Progenitor cell of endocrine pancreas (in vitro differentiated cells): Measurements from ENCODE around the gene ZNF521. TPM values are rescaled to one million over a fixed set of nuclear protein-coding genes. Genes with fewer than 3 reads are reported as not detected.

Experiments used
- DNase-seq: peaks from one replicate; pipeline ENCODE4 v3.0.0; 2021; ENCODE audit warnings: low spot score; ENCODE audit not compliant: unreplicated experiment
- H3K27ac Mint-ChIP-seq: 2 replicates; pipeline ENCODE4 v1.8.0; 2021; ENCODE audit warnings: mild to moderate bottlenecking, moderate library complexity, mixed read lengths
- H3K27me3 Mint-ChIP-seq: 2 replicates; pipeline ENCODE4 v1.8.0; 2021; ENCODE audit warnings: mixed read lengths
- H3K36me3 Mint-ChIP-seq: 2 replicates; pipeline ENCODE4 v1.8.0; 2022; ENCODE audit warnings: mixed read lengths; ENCODE audit not compliant: insufficient read depth
- H3K4me1 Mint-ChIP-seq: 2 replicates; pipeline ENCODE4 v1.8.0; 2021; ENCODE audit warnings: low read depth, mixed read lengths
- H3K4me3 Mint-ChIP-seq: 2 replicates; pipeline ENCODE4 v1.8.0; 2021; ENCODE audit warnings: low read depth, mild to moderate bottlenecking, moderate library complexity, mixed read lengths
- H3K9me3 Mint-ChIP-seq: 2 replicates; pipeline ENCODE4 v1.8.0; 2021; ENCODE audit warnings: low read depth, mixed read lengths
- CTCF ChIP-seq: fragments of 200-600 bp; sonication (generic); IDR thresholded peaks from one replicate; pipeline ENCODE4 v1.5.0; 2021; ENCODE audit warnings: antibody characterized with exemption, mild to moderate bottlenecking; ENCODE audit not compliant: unreplicated experiment
- total RNA-seq: library from RNA; stranded (reverse); gene quantifications from 2 replicates; pipeline ENCODE4 v1.2.1, GENCODE V29; 2021

ZNF521 gene
- total RNA-seq, 1 donor from 2014 or later: 39.1 TPM

- Mint-ChIP-seq H3K4me1 (no peaks in the 10 kb centered on the region), H3K27me3 (no peaks in the 10 kb centered on the region), H3K9me3 (no peaks in the 10 kb centered on the region), H3K4me3 (no peak overlapping the region), H3K27ac (no peak overlapping the region), H3K36me3 (no peaks in the 10 kb centered on the region)
- TF ChIP-seq CTCF: no peak
- no peak for DNase-seq
These were observed 164.3 kb downstream of the ZNF521 start for GRCh38 chr18:25187521-25188192.

GRCh38 chr18:25186871-25187270 is 165.1 kb downstream of the ZNF521 start:
- H3K4me3 Mint-ChIP-seq: no peak overlapping the region
- no peaks in the 10 kb centered on the region for H3K27me3 Mint-ChIP-seq
- TF ChIP-seq CTCF: no peak
- no peaks in the 10 kb centered on the region for H3K4me1 Mint-ChIP-seq
- H3K9me3 Mint-ChIP-seq: no peaks in the 10 kb centered on the region
- no peak overlapping the region for H3K27ac Mint-ChIP-seq
- no peaks in the 10 kb centered on the region for H3K36me3 Mint-ChIP-seq
- no peak for DNase-seq

GRCh38 chr18:25181993-25182392 is 170.0 kb downstream of the ZNF521 start:
- H3K27me3 Mint-ChIP-seq: no peaks in the 10 kb centered on the region
- H3K4me3 Mint-ChIP-seq: no peak overlapping the region
- no peak overlapping the region for H3K27ac Mint-ChIP-seq
- no peak for TF ChIP-seq CTCF
- peaks cover 3% of the 10 kb centered on the region for H3K4me1 Mint-ChIP-seq
- H3K36me3 Mint-ChIP-seq: no peaks in the 10 kb centered on the region
- no peak for DNase-seq
- H3K9me3 Mint-ChIP-seq: no peaks in the 10 kb centered on the region

- H3K9me3 Mint-ChIP-seq: no peaks in the 10 kb centered on the region
- no peak overlapping the region for H3K27ac Mint-ChIP-seq
- no peak overlapping the region for H3K4me3 Mint-ChIP-seq
- no peaks in the 10 kb centered on the region for H3K36me3 Mint-ChIP-seq
- H3K4me1 Mint-ChIP-seq: peaks cover 3% of the 10 kb centered on the region
- no peak for TF ChIP-seq CTCF
- H3K27me3 Mint-ChIP-seq: no peaks in the 10 kb centered on the region
- no peak for DNase-seq
These were observed 170.4 kb downstream of the ZNF521 start for GRCh38 chr18:25181581-25181980.

- Mint-ChIP-seq H3K4me3 (no peak overlapping the region), H3K4me1 (peaks cover 3% of the 10 kb centered on the region), H3K36me3 (no peaks in the 10 kb centered on the region), H3K27ac (no peak overlapping the region), H3K9me3 (no peaks in the 10 kb centered on the region), H3K27me3 (no peaks in the 10 kb centered on the region)
- no peak for TF ChIP-seq CTCF
- no peak for DNase-seq
These were observed 170.9 kb downstream of the ZNF521 start for GRCh38 chr18:25180973-25181548.
